OCI-LY7 (cell line): ENCODE data around the gene POGLUT3. TPM values are rescaled to one million over a fixed set of nuclear protein-coding genes. Genes with fewer than 3 reads are reported as not detected.

ENCODE experiments used
- Bru-seq: library from RNA; stranded (reverse); fragments of 400-500 nt; gene quantifications from one replicate; lab custom pipeline; 2021; lab: Mats Ljungman, UMichigan
- BruChase-seq, 2 experiments: library from RNA; stranded (reverse); fragments of 400-500 nt; gene quantifications; one replicate each; lab custom pipeline; 2021; lab: Mats Ljungman, UMichigan
- BruUV-seq: library from RNA; stranded (reverse); fragments of 400-500 nt; replicated peaks from 2 replicates; lab custom pipeline; 2021; lab: Mats Ljungman, UMichigan
- CTCF ChIA-PET: fragments of 300-600 bp; sonication (Branson Sonifier 250); formaldehyde crosslinking; loops from one replicate; lab custom pipeline; 2022; ENCODE audit warnings: antibody characterized with exemption; ENCODE audit not compliant: unreplicated experiment; lab: Charles Lee
- POLR2A ChIA-PET: fragments of 300-600 bp; sonication (Branson Sonifier 250); formaldehyde crosslinking; loops from one replicate; lab custom pipeline; 2022; ENCODE audit warnings: antibody characterized with exemption; lab: Charles Lee
- DNase-seq: peaks from one replicate; pipeline ENCODE4 v3.0.0-alpha.2; 2015; ENCODE audit warnings: low spot score
- H2AFZ ChIP-seq: fragments of 200-600 bp; sonication (generic), shearing (Covaris generic); 2 replicates; pipeline ENCODE4 v1.6.1; 2014; ENCODE audit warnings: mild to moderate bottlenecking, antibody characterized with exemption, low read length, moderate library complexity
- H3K27ac ChIP-seq: fragments of 200-600 bp; sonication (generic); 2 replicates; pipeline ENCODE4 v1.5.1; 2014; ENCODE audit warnings: mixed run types, low read depth, mild to moderate bottlenecking, moderate library complexity, low read length, inconsistent platforms; ENCODE audit not compliant: poor library complexity, severe bottlenecking
- H3K36me3 ChIP-seq: fragments of 200-600 bp; sonication (generic); 2 replicates; pipeline ENCODE4 v1.6.1; 2014; ENCODE audit warnings: mild to moderate bottlenecking, antibody characterized with exemption, low read length, moderate library complexity, mixed read lengths; ENCODE audit not compliant: insufficient read depth
- H3K4me1 ChIP-seq: fragments of 200-600 bp; sonication (generic); 2 replicates; pipeline ENCODE4 v1.5.1; 2014; ENCODE audit warnings: mild to moderate bottlenecking, low read length; ENCODE audit not compliant: insufficient read depth, poor library complexity, severe bottlenecking
- H3K4me2 ChIP-seq: fragments of 200-600 bp; sonication (generic); 2 replicates; pipeline ENCODE4 v1.6.1; 2014; ENCODE audit warnings: mild to moderate bottlenecking, low read length
- H3K4me3 ChIP-seq: fragments of 200-600 bp; sonication (generic); 2 replicates; pipeline ENCODE4 v1.5.1; 2014; ENCODE audit warnings: mild to moderate bottlenecking, low read depth, low read length; ENCODE audit not compliant: poor library complexity, severe bottlenecking
- H3K79me2 ChIP-seq: fragments of 200-600 bp; sonication (generic); 2 replicates; pipeline ENCODE4 v1.6.1; 2016; ENCODE audit warnings: low read depth, mild to moderate bottlenecking, low read length, moderate library complexity, mixed read lengths; ENCODE audit not compliant: insufficient read depth
- H3K9me2 ChIP-seq: fragments of 200-600 bp; sonication (generic); 2 replicates; pipeline ENCODE4 v1.6.1; 2016; ENCODE audit warnings: mild to moderate bottlenecking, low read length, mixed read lengths; ENCODE audit not compliant: insufficient read depth
- H3K9me3 ChIP-seq: fragments of 200-600 bp; sonication (generic); 2 replicates; pipeline ENCODE4 v1.6.1; 2014; ENCODE audit warnings: mild to moderate bottlenecking, mixed run types, low read length, mixed read lengths
- H4K20me1 ChIP-seq: fragments of 200-600 bp; sonication (generic); 2 replicates; pipeline ENCODE4 v1.6.1; 2014; ENCODE audit warnings: mild to moderate bottlenecking, antibody characterized with exemption, low read length, moderate library complexity, mixed read lengths; ENCODE audit not compliant: insufficient read depth
- CTCF ChIP-seq: fragments of 200-600 bp; sonication (generic); conservative IDR thresholded peaks from 2 replicates; pipeline ENCODE4 v1.5.1; 2014; ENCODE audit warnings: mild to moderate bottlenecking, antibody characterized with exemption, low read length, moderate library complexity, mixed read lengths
- EZH2phosphoT487 ChIP-seq: fragments of 200-600 bp; sonication (generic); IDR thresholded peaks from 2 replicates; pipeline ENCODE4 v1.6.1; 2018; ENCODE audit warnings: low read depth, borderline replicate concordance, mild to moderate bottlenecking, mixed run types, antibody characterized with exemption, low read length, moderate library complexity, mixed read lengths
- intact Hi-C: fragments of 100-400 bp; cut with micrococcal nuclease; formaldehyde crosslinking; loops from one replicate; pipeline ENCODE4 v1.10.0; 2022; ENCODE audit not compliant: unreplicated experiment
- long read RNA-seq: library from polyadenylated mRNA; stranded (forward); transcript quantifications from one replicate; pipeline ENCODE4 v2.0.0, GENCODE V29; 2022
- total RNA-seq, 2 experiments: library from RNA; depleted of rRNA in 1 of 2; stranded (reverse); fragments of >200 nt in 1 of 2; shearing (Covaris generic) in 1 of 2; gene quantifications; 2 replicates each; pipeline ENCODE4 v1.2.3, GENCODE V29; 2014 to 2022

POGLUT3 gene
- total RNA-seq (2014; rRNA removed; shearing (Covaris generic)) (not detected in 2 replicates), total RNA-seq (2022) (not detected in 2 replicates), Bru-seq, nascent RNA (percentile 5 among the genes with signal in this experiment), BruChase-seq, experiment 1, labeled RNA remaining after a 6-hour chase (percentile 5 among the genes with signal in this experiment), BruChase-seq, experiment 2, labeled RNA remaining after a 2-hour chase (percentile 12 among the genes with signal in this experiment)
- long read RNA-seq, result 0 reads

GRCh38 chr11:108498046-108498815 lies at the start of gene POGLUT3:
Gene POGLUT3 (minus strand): TSS chr11:108498384. CDS start chr11:108498366, 18 bp downstream.
- H3K4me3 ChIP-seq, result no peak within 1 kb of the TSS
- BruUV-seq, result no TSS peak
- no peaks in the 10 kb centered on the region for H3K4me1 ChIP-seq
- no peaks in the 10 kb centered on the region for H3K36me3 ChIP-seq
- POLR2A ChIA-PET, result no interaction called here
- H3K27ac ChIP-seq, result no peak within 1 kb of the TSS
- DNase-seq, result no peak
- TF ChIP-seq EZH2phosphoT487 (no peak), CTCF (no peak)
- CTCF ChIA-PET, result no interaction called here
- no peaks in the 10 kb centered on the region for H4K20me1 ChIP-seq
- H2AFZ ChIP-seq, result no peak within 1 kb of the TSS
- no peaks in the 10 kb centered on the region for H3K9me3 ChIP-seq
- H3K79me2 ChIP-seq, result no peaks in the 10 kb centered on the region
- intact Hi-C loops, result no loop called here
- peak within 1 kb of the TSS; percentile 4; the same call in 1 of the 2 replicates for H3K4me2 ChIP-seq
- no peaks in the 10 kb centered on the region for H3K9me2 ChIP-seq

- no TSS peak for BruUV-seq
- Histone ChIP-seq H4K20me1 (no peaks in the 10 kb centered on the region), H3K4me2 (no peak overlapping the region), H3K27ac (no peak overlapping the region), H3K4me3 (no peak overlapping the region), H3K9me3 (no peaks in the 10 kb centered on the region), H2AFZ (no peak overlapping the region), H3K79me2 (no peaks in the 10 kb centered on the region), H3K36me3 (no peaks in the 10 kb centered on the region), H3K9me2 (no peaks in the 10 kb centered on the region), H3K4me1 (no peaks in the 10 kb centered on the region)
- TF ChIP-seq EZH2phosphoT487 (no peak), CTCF (no peak)
- ChIA-PET CTCF (no interaction called here), POLR2A (no interaction called here)
- no peak for DNase-seq
- intact Hi-C loops, result no loop called here
These were observed 47.8 kb upstream of the POGLUT3 start for GRCh38 chr11:108545909-108546501.
